Subcutaneous abdominal adipose tissue (tissue), 5 donors: ENCODE data around the gene NUP98.

Experiments
- H3K27ac ChIP-seq: one replicate; pipeline ENCODE4 v1.7.0; 2013; ENCODE audit warnings: low read depth, mild to moderate bottlenecking, inconsistent platforms, low read length, moderate library complexity
- H3K27me3 ChIP-seq, 5 donors: one replicate each; pipeline ENCODE4 v1.7.0; 2013; ENCODE audit warnings: low read length in 5 of 5, inconsistent platforms in 1 of 5; ENCODE audit not compliant: control insufficient read depth in 5 of 5, insufficient read depth in 4 of 5
- H3K36me3 ChIP-seq, 5 donors: one replicate each; pipeline ENCODE4 v1.7.0; 2013; ENCODE audit warnings: low read length in 5 of 5; ENCODE audit not compliant: control insufficient read depth in 5 of 5, insufficient read depth in 5 of 5
- H3K4me1 ChIP-seq, 5 donors: one replicate each; pipeline ENCODE4 v1.7.0; 2013; ENCODE audit warnings: low read length in 5 of 5, mild to moderate bottlenecking in 3 of 5, moderate library complexity in 1 of 5; ENCODE audit not compliant: control insufficient read depth in 5 of 5, insufficient read depth in 5 of 5
- H3K4me3 ChIP-seq, 5 donors: one replicate each; pipeline ENCODE4 v1.7.0; 2013; ENCODE audit warnings: low read length in 5 of 5, low read depth in 1 of 5
- H3K9ac ChIP-seq, 5 donors: one replicate each; pipeline ENCODE4 v1.7.0; 2013; ENCODE audit warnings: low read length in 5 of 5, mild to moderate bottlenecking in 4 of 5, moderate library complexity in 3 of 5
- H3K9me3 ChIP-seq, 5 donors: one replicate each; pipeline ENCODE4 v1.7.0; 2013; ENCODE audit warnings: low read length in 5 of 5; ENCODE audit not compliant: control insufficient read depth in 5 of 5
- donor health status: healthy.
- donor health status: healthy.
- donor health status: healthy.
- donor health status: healthy.
- donor health status: healthy.

Gene NUP98

GRCh38 chr11:3684819-3685172 lies 112.6 kb downstream of the NUP98 start:
- Histone ChIP-seq H3K9ac (no peak overlapping the region), H3K27ac (no peak overlapping the region), H3K4me1 (no peaks in the 10 kb centered on the region), H3K9me3 (no peaks in the 10 kb centered on the region), H3K4me3 (no peak overlapping the region), H3K36me3 (peaks cover 43 to 87% (median 83%) of the 10 kb centered on the region in 5 donors), H3K27me3 (no peaks in the 10 kb centered on the region)

GRCh38 chr11:3684129-3684818 lies 113.1 kb downstream of the NUP98 start:
- Histone ChIP-seq H3K9ac (no peak overlapping the region), H3K27ac (no peak overlapping the region), H3K4me1 (no peaks in the 10 kb centered on the region), H3K4me3 (no peak overlapping the region), H3K9me3 (no peaks in the 10 kb centered on the region), H3K27me3 (no peaks in the 10 kb centered on the region), H3K36me3 (peaks cover 48 to 89% (median 85%) of the 10 kb centered on the region in 5 donors)

DNA sequence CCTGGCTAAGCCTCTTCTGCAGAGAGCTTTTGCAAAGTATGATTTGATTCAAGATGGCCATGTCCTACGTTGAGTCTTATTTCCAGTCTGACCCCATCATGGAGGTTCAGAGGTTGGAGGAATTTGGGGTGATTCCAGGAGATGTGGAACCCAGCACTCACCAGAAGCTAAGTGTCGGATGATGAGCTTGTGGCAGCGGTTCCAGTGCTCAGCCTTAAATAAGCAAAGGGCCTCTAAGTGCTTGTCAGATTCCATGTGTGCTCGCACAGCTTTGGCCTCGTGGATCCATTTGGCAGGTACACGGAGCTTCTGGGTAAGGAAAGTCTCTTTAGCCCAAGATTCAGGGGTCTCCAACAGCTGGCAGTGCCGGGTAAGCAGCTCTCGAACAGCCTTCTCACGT lies 114.3 kb downstream of the NUP98 start:
- Histone ChIP-seq H3K4me1 (no peaks in the 10 kb centered on the region), H3K9me3 (no peaks in the 10 kb centered on the region), H3K27ac (no peak overlapping the region), H3K36me3 (peaks cover 57 to 96% (median 93%) of the 10 kb centered on the region in 5 donors), H3K27me3 (no peaks in the 10 kb centered on the region), H3K9ac (no peak overlapping the region), H3K4me3 (no peak overlapping the region)

DNA sequence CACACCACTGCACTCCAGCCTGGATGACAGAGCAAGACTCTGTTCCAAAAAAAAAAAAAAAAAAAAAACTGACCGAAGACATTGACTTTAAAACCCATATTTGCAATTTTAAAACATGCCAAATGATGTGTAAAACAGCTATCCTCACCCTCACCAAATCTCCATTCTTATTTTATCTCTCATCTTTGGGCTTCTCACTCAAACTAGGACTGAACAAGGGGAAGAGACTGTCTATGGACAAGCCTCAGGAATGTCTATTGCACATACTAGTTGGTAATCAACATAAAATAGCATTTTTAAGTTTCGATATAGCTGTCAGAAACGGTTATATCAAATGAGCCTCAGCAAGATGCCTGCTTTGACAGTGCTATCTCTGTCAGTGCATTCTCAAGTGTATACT lies 118.3 kb downstream of the NUP98 start:
- H3K9ac ChIP-seq = no peak overlapping the region
- no peak overlapping the region for H3K27ac ChIP-seq

GRCh38 chr11:3675971-3676370 lies 121.4 kb downstream of the NUP98 start:
- Histone ChIP-seq H3K4me3 (no peak overlapping the region), H3K27me3 (no peaks in the 10 kb centered on the region), H3K4me1 (no peaks in the 10 kb centered on the region), H3K27ac (no peak overlapping the region), H3K9ac (no peak overlapping the region), H3K36me3 (peaks cover 40 to 98% (median 89%) of the 10 kb centered on the region in 5 donors), H3K9me3 (no peaks in the 10 kb centered on the region)

More for the DNA sequence above, 118.3 kb downstream of the NUP98 start:
- H3K36me3 ChIP-seq = peaks cover 55 to 96% (median 92%) of the 10 kb centered on the region in 5 donors
- H3K9me3 ChIP-seq = no peaks in the 10 kb centered on the region
- no peaks in the 10 kb centered on the region for H3K27me3 ChIP-seq
- H3K4me3 ChIP-seq = no peak overlapping the region
- H3K4me1 ChIP-seq = no peaks in the 10 kb centered on the region

GRCh38 chr11:3674189-3674588 lies 123.2 kb downstream of the NUP98 start:
- H3K9ac ChIP-seq = no peak overlapping the region
- H3K4me1 ChIP-seq = no peaks in the 10 kb centered on the region
- H3K27ac ChIP-seq = no peak overlapping the region
- peaks cover 34 to 94% (median 88%) of the 10 kb centered on the region in 5 donors for H3K36me3 ChIP-seq
- no peak overlapping the region for H3K4me3 ChIP-seq
- H3K27me3 ChIP-seq = no peaks in the 10 kb centered on the region
- no peaks in the 10 kb centered on the region for H3K9me3 ChIP-seq

DNA sequence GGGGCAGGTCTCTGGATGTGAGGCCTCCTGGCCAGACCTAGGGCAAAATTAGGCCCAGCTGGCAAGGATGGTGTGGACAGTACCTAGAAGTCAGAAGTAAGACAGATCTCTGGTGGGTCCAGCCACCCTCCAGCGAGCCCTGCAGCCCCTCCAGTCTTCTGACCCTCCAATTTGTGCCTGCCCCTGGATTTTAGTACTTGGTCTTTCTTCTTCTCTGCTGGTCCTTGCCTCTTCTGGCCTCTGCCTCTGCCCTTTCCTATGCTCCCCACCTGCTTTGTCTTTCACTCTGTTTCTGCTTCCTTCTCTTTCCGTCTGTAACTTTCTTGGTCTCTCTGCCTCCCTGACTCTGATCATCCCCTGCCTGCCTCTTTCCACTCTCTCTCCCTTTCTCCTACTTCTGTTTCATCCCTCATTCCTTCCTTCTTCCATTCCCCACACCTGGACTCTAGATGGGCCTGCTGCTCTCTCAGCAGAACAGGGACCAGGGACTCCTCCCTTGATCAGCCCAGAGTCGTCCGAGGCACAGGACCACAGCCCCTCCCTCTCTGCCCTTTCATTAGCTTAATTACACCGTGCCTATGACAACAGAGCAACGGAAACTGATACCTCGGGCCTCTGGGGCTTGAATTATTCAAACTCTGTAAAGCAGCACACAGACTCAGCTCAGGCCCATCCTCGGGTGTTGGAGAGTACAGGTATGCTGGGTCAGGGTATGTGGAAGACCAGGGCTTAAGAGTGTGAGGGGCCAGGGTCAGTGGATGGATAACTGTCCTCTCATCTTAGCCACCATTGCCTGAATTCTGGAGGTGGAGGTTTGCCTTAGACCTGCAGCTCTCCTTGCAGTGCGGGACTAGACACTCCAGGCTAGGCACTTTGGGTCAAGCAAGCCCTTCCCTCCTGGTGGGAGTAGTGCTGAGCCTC lies 125.8 kb downstream of the NUP98 start, which contains the start of gene CHRNA10:
TSS of gene CHRNA10 (minus strand) at position 51 of the 921 bp plus-strand sequence. CDS start 72 bp downstream, outside the sequence.
- no peak within 1 kb of the TSS for H3K4me3 ChIP-seq
- no peaks in the 10 kb centered on the region for H3K4me1 ChIP-seq
- no peaks in the 10 kb centered on the region for H3K9me3 ChIP-seq
- no peak within 1 kb of the TSS for H3K9ac ChIP-seq
- H3K27ac ChIP-seq = no peak within 1 kb of the TSS
- H3K27me3 ChIP-seq = no peaks in the 10 kb centered on the region
- peaks cover 17 to 91% (median 82%) of the 10 kb centered on the region in 5 donors for H3K36me3 ChIP-seq

DNA sequence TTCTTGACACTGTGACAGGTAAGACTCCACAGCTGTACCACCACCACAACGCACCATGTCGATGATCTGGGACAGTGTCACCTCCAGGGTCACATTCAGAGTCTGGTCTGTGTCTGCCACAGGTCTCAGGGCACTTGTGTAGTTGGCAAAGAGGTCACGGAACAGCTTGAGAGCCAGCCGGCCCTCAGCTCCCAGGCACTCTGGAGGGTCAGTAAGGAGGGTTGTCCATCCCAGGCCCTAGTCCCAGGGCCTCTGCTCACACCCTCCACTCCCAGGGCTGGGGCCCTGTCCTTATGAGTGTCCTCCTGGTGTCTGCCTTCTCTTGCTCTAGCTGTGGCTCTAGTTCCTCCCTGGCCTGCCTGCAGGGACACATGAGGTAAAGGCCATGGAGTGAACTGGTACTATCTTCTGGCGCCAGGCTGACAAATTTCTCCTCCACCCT lies 127.6 kb downstream of the NUP98 start:
- H3K9ac ChIP-seq = no peak overlapping the region
- H3K4me1 ChIP-seq = peaks cover 0 to 5% (median 0%) of the 10 kb centered on the region in 5 donors
- H3K27ac ChIP-seq = no peak overlapping the region
- H3K27me3 ChIP-seq = no peaks in the 10 kb centered on the region
- H3K9me3 ChIP-seq = no peaks in the 10 kb centered on the region
- H3K36me3 ChIP-seq = peaks cover 6 to 92% (median 79%) of the 10 kb centered on the region in 5 donors
- H3K4me3 ChIP-seq = no peak overlapping the region

GRCh38 chr11:3669128-3669527 lies 128.2 kb downstream of the NUP98 start:
- Histone ChIP-seq H3K9ac (no peak overlapping the region), H3K27me3 (no peaks in the 10 kb centered on the region), H3K9me3 (no peaks in the 10 kb centered on the region), H3K36me3 (peaks cover under 1 to 91% (median 72%) of the 10 kb centered on the region in 5 donors), H3K27ac (no peak overlapping the region), H3K4me3 (no peak overlapping the region), H3K4me1 (peaks cover 0 to 5% (median 0%) of the 10 kb centered on the region in 5 donors)
